NCI-H510A treated with DMSO at 0.1 percent for 48 hours (cell line): Measurements from ENCODE around the gene LCE2D.
"Not testable (repeated sequence)": the region's sequence is repeated elsewhere in the genome, so short reads cannot be mapped to it uniquely, and the experiment has no call there.

Source experiments
- DNase-seq: peaks from one replicate; lab custom pipeline; 2025; lab: John Stamatoyannopoulos, UW

The LCE2D gene

GRCh38 chr1:152663098-152663497 lies at the start of gene LCE2D:
TSS of gene LCE2D (plus strand) at chr1:152663380. CDS start at chr1:152664106, 726 bp downstream.
- DNase-seq, result no peak

GRCh38 chr1:152613511-152613910 lies 49.7 kb upstream of the LCE2D start, which contains the start of gene LCE3B:
TSS of gene LCE3B (plus strand) at chr1:152613811. CDS start at chr1:152613811, 0 bp downstream.
- no peak for DNase-seq

GRCh38 chr1:152621993-152622392 lies 41.2 kb upstream of the LCE2D start:
- DNase-seq, result no peak

GRCh38 chr1:152622803-152623202 lies 40.4 kb upstream of the LCE2D start, which contains the start of gene LCE3A:
TSS of gene LCE3A (minus strand) at chr1:152623103. CDS start at chr1:152623103, 0 bp downstream.
- no peak for DNase-seq

GRCh38 chr1:152623203-152623844 lies 39.9 kb upstream of the LCE2D start:
- DNase-seq, result no peak

- no peak for DNase-seq
Observed at GRCh38 chr1:152626744-152627143, 36.4 kb upstream of the LCE2D start.

- DNase-seq, result no peak
Observed at GRCh38 chr1:152630596-152630995, 32.6 kb upstream of the LCE2D start.

- no peak for DNase-seq
Observed at GRCh38 chr1:152640351-152640750, 22.8 kb upstream of the LCE2D start.

GRCh38 chr1:152643945-152644344 lies 19.2 kb upstream of the LCE2D start:
- DNase-seq, result no peak

GRCh38 chr1:152645146-152645545 lies 18.0 kb upstream of the LCE2D start:
- no peak for DNase-seq

- DNase-seq, result no peak
Observed at GRCh38 chr1:152646656-152647055, 16.5 kb upstream of the LCE2D start.

- peak; percentile 16 for DNase-seq
Observed at GRCh38 chr1:152654110-152654509, 9.1 kb upstream of the LCE2D start.

GRCh38 chr1:152656459-152656858 lies 6.7 kb upstream of the LCE2D start:
- no peak for DNase-seq

- no peak for DNase-seq
Observed at GRCh38 chr1:152657677-152658076, 5.5 kb upstream of the LCE2D start.

GRCh38 chr1:152658649-152659048 lies 4.5 kb upstream of the LCE2D start:
- DNase-seq, result no peak

GRCh38 chr1:152666171-152666570 lies 3.0 kb downstream of the LCE2D start:
- DNase-seq, result not testable (repeated sequence)

GRCh38 chr1:152667648-152668047 lies 4.5 kb downstream of the LCE2D start:
- DNase-seq, result no peak

- no peak for DNase-seq
Observed at GRCh38 chr1:152673016-152673415, 9.8 kb downstream of the LCE2D start.

GRCh38 chr1:152674983-152675382 lies 11.8 kb downstream of the LCE2D start, which contains the start of gene LCE2C:
TSS of gene LCE2C (plus strand) at chr1:152675279. CDS start at chr1:152676016, 737 bp downstream.
- DNase-seq, result not testable (repeated sequence)

GRCh38 chr1:152679459-152679858 lies 16.3 kb downstream of the LCE2D start:
- no peak for DNase-seq

- no peak for DNase-seq
Observed at GRCh38 chr1:152681616-152682015, 18.4 kb downstream of the LCE2D start.

- no peak for DNase-seq
Observed at GRCh38 chr1:152683846-152684245, 20.7 kb downstream of the LCE2D start.

GRCh38 chr1:152685823-152686222 lies 22.6 kb downstream of the LCE2D start, which contains the start of gene LCE2B:
TSS of gene LCE2B (plus strand) at chr1:152686123. CDS start at chr1:152686844, 721 bp downstream.
- not testable (repeated sequence) for DNase-seq
